NOMO-1 (cell line): ENCODE results near the gene CTNNAL1.

Experiments used
- DNase-seq, 2 experiments: peaks; one replicate each; lab custom pipeline; 2025; ENCODE audit not compliant: unreplicated experiment in 2 of 2; lab: John Stamatoyannopoulos, UW

Gene CTNNAL1

GRCh38 chr9:109030426-109030825, 17.1 kb upstream of the CTNNAL1 start:
- DNase-seq, result no peak

GRCh38 chr9:109028457-109028856, 15.2 kb upstream of the CTNNAL1 start:
- DNase-seq, result no peak

GRCh38 chr9:109027176-109027575, 13.9 kb upstream of the CTNNAL1 start:
- no peak for DNase-seq

- DNase-seq, result no peak
Observed at GRCh38 chr9:109026306-109026705, 13.0 kb upstream of the CTNNAL1 start.

GRCh38 chr9:109022873-109023272, 9.6 kb upstream of the CTNNAL1 start:
- DNase-seq, result no peak

- DNase-seq, result peak; percentile 29 to 75
Observed at GRCh38 chr9:109020581-109021511, 7.5 kb upstream of the CTNNAL1 start.

- no peak for DNase-seq
Observed at GRCh38 chr9:109020113-109020512, 6.8 kb upstream of the CTNNAL1 start.

GRCh38 chr9:109019420-109019819, 6.1 kb upstream of the CTNNAL1 start:
- no peak for DNase-seq

GRCh38 chr9:109017493-109017892, 4.2 kb upstream of the CTNNAL1 start:
- DNase-seq, result peak in 1 of 2 experiments; percentile 32

GRCh38 chr9:109017061-109017460, 3.8 kb upstream of the CTNNAL1 start:
- DNase-seq, result no peak

- DNase-seq, result no peak
Observed at GRCh38 chr9:109016132-109016531, 2.8 kb upstream of the CTNNAL1 start.

GRCh38 chr9:109014608-109015280, 1.4 kb upstream of the CTNNAL1 start:
- no peak for DNase-seq

- no peak for DNase-seq
Observed at GRCh38 chr9:109013679-109014607, 644 bp upstream of the CTNNAL1 start.

- DNase-seq, result peak in 1 of 2 experiments; percentile 40
Observed at GRCh38 chr9:109012009-109012875, 1.1 kb downstream of the CTNNAL1 start.

GRCh38 chr9:109011231-109011671, 2.0 kb downstream of the CTNNAL1 start:
- no peak for DNase-seq

GRCh38 chr9:109010746-109011145, 2.6 kb downstream of the CTNNAL1 start:
- peak in 1 of 2 experiments; percentile 44 for DNase-seq

- DNase-seq, result no peak
Observed at GRCh38 chr9:109005678-109006077, 7.6 kb downstream of the CTNNAL1 start.

- DNase-seq, result no peak
Observed at GRCh38 chr9:109003116-109003515, 10.2 kb downstream of the CTNNAL1 start.

GRCh38 chr9:109002141-109002540, 11.2 kb downstream of the CTNNAL1 start:
- no peak for DNase-seq

- DNase-seq, result no peak
Observed at GRCh38 chr9:109001275-109001676, 12.0 kb downstream of the CTNNAL1 start.
